HCT116 (cell line): ENCODE results near the gene ANKMY2. TPM values are rescaled to one million over a fixed set of nuclear protein-coding genes. Genes with fewer than 3 reads are reported as not detected.
A peak's percentile ranks its signal among the peaks of the same experiment; 100 is the strongest.

Experiments used
- ATAC-seq: fragments of 200-7000 bp; cut with Tn5 transposase; 2 replicates; pipeline ENCODE4 v1.9.1; 2020; ENCODE audit warnings: mild to moderate bottlenecking, moderate library complexity
- BruUV-seq: library from RNA; stranded (reverse); fragments of 400-500 nt; replicated peaks from 2 replicates; lab custom pipeline; 2021; lab: Mats Ljungman, UMichigan
- CTCF ChIA-PET: fragments of 300-600 bp; sonication (Branson Sonifier 250); formaldehyde crosslinking; loops from one replicate; lab custom pipeline; 2021; ENCODE audit warnings: antibody characterized with exemption; lab: Charles Lee
- POLR2A ChIA-PET: fragments of 300-600, 350-600 bp; sonication (Branson Sonifier 250); formaldehyde crosslinking; loops from one replicate; lab custom pipeline; 2021; ENCODE audit warnings: antibody characterized with exemption; lab: Charles Lee
- RAD21 ChIA-PET, 2 experiments: fragments of 300-600 bp; sonication (Branson Sonifier 250); formaldehyde crosslinking; loops; one replicate each; lab custom pipeline; 2023; ENCODE audit warnings: low total read pairs in 2 of 2; ENCODE audit not compliant: uncharacterized antibody in 2 of 2, unreplicated experiment in 2 of 2, low non-redundant PET in 1 of 2; lab: Charles Lee
- DNase-seq: peaks from one replicate; pipeline ENCODE4 v3.0.0-alpha.2; 2010; ENCODE audit warnings: low read depth, low spot score
- H2AFZ ChIP-seq: fragments of 200-600 bp; shearing (Covaris generic), sonication (generic); 2 replicates; pipeline ENCODE4 v1.6.1; 2017; ENCODE audit warnings: low read depth, mixed run types, mixed read lengths, antibody characterized with exemption, low read length; ENCODE audit not compliant: poor library complexity, severe bottlenecking
- H3K27ac ChIP-seq: 2 replicates; pipeline ENCODE4 v1.5.1; 2012; ENCODE audit warnings: low read depth, low read length
- H3K27me3 ChIP-seq: fragments of 200-600 bp; sonication (generic); 2 replicates; pipeline ENCODE4 v1.6.1; 2016; ENCODE audit warnings: mixed run types, low read length, mixed read lengths; ENCODE audit not compliant: insufficient read depth
- H3K36me3 ChIP-seq, 2 experiments: fragments of 200-500 bp in 1 of 2; fragments of 200-600 bp in 1 of 2; sonication (Bioruptor generic) in 1 of 2; sonication (generic) in 1 of 2; 2 replicates each; pipeline versions ENCODE4 v1.5.1 to v1.6.1; 2014 to 2016; ENCODE audit warnings: low read length in 2 of 2, inconsistent platforms in 1 of 2, mixed read lengths in 1 of 2, mixed run types in 1 of 2; ENCODE audit not compliant: insufficient read depth in 2 of 2, control insufficient read depth in 1 of 2
- H3K4me1 ChIP-seq, 2 experiments: fragments of 200-600 bp in 1 of 2; sonication (generic) in 1 of 2; 2 replicates each; pipeline versions ENCODE4 v1.5.1 to v1.6.1; 2012 to 2017; ENCODE audit warnings: low read length in 2 of 2, inconsistent platforms in 1 of 2, mild to moderate bottlenecking in 1 of 2, mixed read lengths in 1 of 2, mixed run types in 1 of 2, moderate library complexity in 1 of 2; ENCODE audit not compliant: insufficient read depth in 2 of 2, control insufficient read depth in 1 of 2
- H3K4me2 ChIP-seq: fragments of 200-600 bp; sonication (generic); 2 replicates; pipeline ENCODE4 v1.6.1; 2017; ENCODE audit warnings: mixed run types, low read length, mixed read lengths
- H3K4me3 ChIP-seq, 2 experiments: fragments of 200-600 bp in 1 of 2; sonication (generic) in 1 of 2; replicated peaks in 1 of 2; 2 replicates each; pipeline ENCODE4 v1.5.1; 2011 to 2016; ENCODE audit warnings: low read length in 2 of 2, control low read depth in 1 of 2, low read depth in 1 of 2, mild to moderate bottlenecking in 1 of 2, mixed read lengths in 1 of 2, mixed run types in 1 of 2
- H3K79me2 ChIP-seq: fragments of 200-600 bp; sonication (generic); 2 replicates; pipeline ENCODE4 v1.6.1; 2017; ENCODE audit warnings: mild to moderate bottlenecking, mixed run types, low read length, moderate library complexity, mixed read lengths; ENCODE audit not compliant: insufficient read depth
- H3K9ac ChIP-seq: fragments of 200-600 bp; sonication (generic); 2 replicates; pipeline ENCODE4 v1.6.1; 2016; ENCODE audit warnings: low read length, mixed read lengths
- H3K9me2 ChIP-seq: fragments of 200-600 bp; sonication (generic), shearing (Covaris generic); 2 replicates; pipeline ENCODE4 v1.6.1; 2017; ENCODE audit warnings: mixed run types, mild to moderate bottlenecking, moderate library complexity; ENCODE audit not compliant: insufficient read depth
- H3K9me3 ChIP-seq, 2 experiments: fragments of 200-500 bp in 1 of 2; fragments of 200-600 bp in 1 of 2; sonication (Bioruptor generic) in 1 of 2; sonication (generic) in 1 of 2; 2 replicates each; pipeline ENCODE4 v1.6.1; 2014 to 2017; ENCODE audit warnings: low read length in 2 of 2, mixed read lengths in 2 of 2, inconsistent platforms in 1 of 2, low read depth in 1 of 2, mild to moderate bottlenecking in 1 of 2, mixed run types in 1 of 2, moderate library complexity in 1 of 2; ENCODE audit not compliant: control insufficient read depth in 1 of 2, insufficient read depth in 1 of 2
- H4K20me1 ChIP-seq: fragments of 200-600 bp; sonication (generic), shearing (Covaris generic); 2 replicates; pipeline ENCODE4 v1.6.1; 2017; ENCODE audit warnings: mixed run types, mild to moderate bottlenecking, moderate library complexity; ENCODE audit not compliant: insufficient read depth
- CBX3 ChIP-seq: IDR thresholded peaks from 2 replicates; pipeline ENCODE4 v1.6.1; 2012; ENCODE audit warnings: low read depth
- EGR1 ChIP-seq: IDR thresholded peaks from 2 replicates; pipeline ENCODE4 v1.6.1; 2012; ENCODE audit warnings: low read depth
- ELF1 ChIP-seq: IDR thresholded peaks from 2 replicates; pipeline ENCODE4 v1.6.1; 2012; ENCODE audit warnings: low read depth, borderline replicate concordance
- EZH2 ChIP-seq: fragments of 200-600 bp; sonication (generic); IDR thresholded peaks from 2 replicates; pipeline ENCODE4 v1.6.1; 2017; ENCODE audit warnings: antibody characterized with exemption, mixed run types
- JUND ChIP-seq: IDR thresholded peaks from 2 replicates; pipeline ENCODE4 v1.6.1; 2012
- RAD21 ChIP-seq: IDR thresholded peaks from 2 replicates; pipeline ENCODE4 v1.6.1; 2012; ENCODE audit warnings: low read depth, mild to moderate bottlenecking
- REST ChIP-seq: IDR thresholded peaks from 2 replicates; pipeline ENCODE4 v1.6.1; 2012; ENCODE audit warnings: low read depth
- SIN3A ChIP-seq: IDR thresholded peaks from 2 replicates; pipeline ENCODE4 v1.6.1; 2012; ENCODE audit warnings: low read depth
- TCF7L2 ChIP-seq: IDR thresholded peaks from 2 replicates; pipeline ENCODE4 v1.7.0; 2011; ENCODE audit warnings: borderline replicate concordance, inconsistent platforms; ENCODE audit not compliant: insufficient read depth, insufficient read length; ENCODE audit errors: extremely low read depth
- YY1 ChIP-seq: IDR thresholded peaks from 2 replicates; pipeline ENCODE4 v1.6.1; 2011; ENCODE audit warnings: low read length, low read depth, moderate library complexity, mild to moderate bottlenecking; ENCODE audit not compliant: insufficient replicate concordance; ENCODE audit errors: extremely low read depth
- ZNF274 ChIP-seq: fragments of 200-500 bp; sonication (Bioruptor generic); IDR thresholded peaks from 2 replicates; pipeline ENCODE4 v1.6.1; 2014; ENCODE audit warnings: mild to moderate bottlenecking, low read depth, low read length, inconsistent platforms
- intact Hi-C: fragments of 100-400 bp; cut with micrococcal nuclease; formaldehyde crosslinking; loops from 2 replicates; pipeline ENCODE4 v1.10.0; 2022
- total RNA-seq: library from RNA; stranded (reverse); gene quantifications from one replicate; pipeline ENCODE4 v1.2.1, GENCODE V29; 2021; ENCODE audit not compliant: unreplicated experiment
- TF ChIP-seq, protein P1 (sequence below), 3 experiments: fragments of 200-600 bp in 1 of 3; sonication (generic) in 1 of 3; IDR thresholded peaks in 2 of 3; conservative IDR thresholded peaks in 1 of 3; 2 replicates each; pipeline ENCODE4 v1.5.1; 2012 to 2017; ENCODE audit warnings: low read depth in 2 of 3, low read length in 2 of 3, antibody characterized with exemption in 1 of 3, borderline replicate concordance in 1 of 3, control low read depth in 1 of 3, mild to moderate bottlenecking in 1 of 3, mixed read lengths in 1 of 3, mixed run types in 1 of 3, moderate library complexity in 1 of 3; ENCODE audit not compliant: insufficient read depth in 1 of 3

ANKMY2 gene
- total RNA-seq, 1 experiment from 2014 or later: 24.9 TPM

DNA sequence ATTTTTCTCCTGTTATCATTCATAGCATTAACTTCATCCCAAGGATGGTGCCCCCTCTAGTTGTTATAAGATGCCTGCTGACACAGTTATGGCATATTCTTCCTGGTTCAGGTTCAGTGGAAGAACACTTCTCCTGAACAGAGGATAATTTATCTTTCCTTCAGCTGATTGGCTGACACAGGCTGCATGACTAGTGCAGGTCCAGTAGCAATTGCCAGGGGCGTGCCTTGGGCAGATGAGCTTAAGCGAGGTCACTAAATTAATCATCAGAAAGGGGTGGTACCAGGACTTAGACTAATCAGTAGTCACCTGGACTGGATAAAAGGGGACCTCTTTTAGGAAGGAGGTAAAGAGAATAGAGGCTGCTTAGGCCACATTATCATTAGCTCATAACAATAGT, 42.7 kb upstream of the ANKMY2 start:
- intact Hi-C loops: no loop called here
- H3K36me3 ChIP-seq: peaks cover 29 to 32% of the 10 kb centered on the region in 2 experiments
- H3K9me2 ChIP-seq: no peaks in the 10 kb centered on the region
- no TSS peak for BruUV-seq
- H3K4me2 ChIP-seq: no peak overlapping the region
- no peaks in the 10 kb centered on the region; the same call in 1 of the 2 replicates for H3K79me2 ChIP-seq
- H3K4me3 ChIP-seq: no peak overlapping the region
- ChIA-PET RAD21 (no interaction called here), CTCF (no interaction called here), POLR2A (no interaction called here)
- no peaks in the 10 kb centered on the region for H4K20me1 ChIP-seq
- H3K27ac ChIP-seq: no peak overlapping the region
- peak; percentile 33 for DNase-seq
- TF ChIP-seq CBX3 (no peak), JUND (no peak), ZNF274 (no peak), RAD21 (peak; percentile 13; the same call in 1 of the 2 replicates)
- TF ChIP-seq, protein P1, sequence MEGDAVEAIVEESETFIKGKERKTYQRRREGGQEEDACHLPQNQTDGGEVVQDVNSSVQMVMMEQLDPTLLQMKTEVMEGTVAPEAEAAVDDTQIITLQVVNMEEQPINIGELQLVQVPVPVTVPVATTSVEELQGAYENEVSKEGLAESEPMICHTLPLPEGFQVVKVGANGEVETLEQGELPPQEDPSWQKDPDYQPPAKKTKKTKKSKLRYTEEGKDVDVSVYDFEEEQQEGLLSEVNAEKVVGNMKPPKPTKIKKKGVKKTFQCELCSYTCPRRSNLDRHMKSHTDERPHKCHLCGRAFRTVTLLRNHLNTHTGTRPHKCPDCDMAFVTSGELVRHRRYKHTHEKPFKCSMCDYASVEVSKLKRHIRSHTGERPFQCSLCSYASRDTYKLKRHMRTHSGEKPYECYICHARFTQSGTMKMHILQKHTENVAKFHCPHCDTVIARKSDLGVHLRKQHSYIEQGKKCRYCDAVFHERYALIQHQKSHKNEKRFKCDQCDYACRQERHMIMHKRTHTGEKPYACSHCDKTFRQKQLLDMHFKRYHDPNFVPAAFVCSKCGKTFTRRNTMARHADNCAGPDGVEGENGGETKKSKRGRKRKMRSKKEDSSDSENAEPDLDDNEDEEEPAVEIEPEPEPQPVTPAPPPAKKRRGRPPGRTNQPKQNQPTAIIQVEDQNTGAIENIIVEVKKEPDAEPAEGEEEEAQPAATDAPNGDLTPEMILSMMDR (IDR thresholded peaks at IDR 0.05 in 2 of 3, conservative IDR thresholded peaks at IDR 0.05 in 1 of 3; ENCODE audit: borderline replicate concordance in 1 of 3, insufficient read depth in 1 of 3, low read depth in 2 of 3, low read length in 2 of 3): no peak
- H2AFZ ChIP-seq: no peak overlapping the region
- no peak overlapping the region for H3K9ac ChIP-seq
- peak; percentile 91 for ATAC-seq
- no peaks in the 10 kb centered on the region for H3K4me1 ChIP-seq
- no peaks in the 10 kb centered on the region for H3K9me3 ChIP-seq
- no peaks in the 10 kb centered on the region for H3K27me3 ChIP-seq

GRCh38 chr7:16685535-16685934, 40.0 kb upstream of the ANKMY2 start:
- H3K9me3 ChIP-seq: no peaks in the 10 kb centered on the region
- DNase-seq (no peak), ATAC-seq (no peak)
- no peaks in the 10 kb centered on the region for H3K79me2 ChIP-seq
- ChIA-PET CTCF (interaction anchor here (1.0 kb wide), 1 partner anchor 10 kb away, joined by 3 read pairs; no protein-coding TSS in a partner anchor), RAD21 (no interaction called here), POLR2A (no interaction called here)
- no peaks in the 10 kb centered on the region for H3K27me3 ChIP-seq
- no peaks in the 10 kb centered on the region for H3K9me2 ChIP-seq
- no peak overlapping the region for H3K27ac ChIP-seq
- H3K4me1 ChIP-seq: no peaks in the 10 kb centered on the region
- no peak overlapping the region for H3K4me2 ChIP-seq
- BruUV-seq: no TSS peak
- no peak overlapping the region for H2AFZ ChIP-seq
- intact Hi-C loops: no loop called here
- peaks cover 36 to 49% of the 10 kb centered on the region in 2 experiments for H3K36me3 ChIP-seq
- no peak overlapping the region for H3K9ac ChIP-seq
- no peak for TF ChIP-seq SIN3A
- TF ChIP-seq YY1: no peak
- no peak for TF ChIP-seq RAD21
- TF ChIP-seq REST: no peak
- no peak for TF ChIP-seq JUND
- no peak for TF ChIP-seq EGR1
- TF ChIP-seq ELF1: no peak
- TF ChIP-seq TCF7L2: no peak
- no peak for TF ChIP-seq EZH2
- no peaks in the 10 kb centered on the region for H4K20me1 ChIP-seq
- H3K4me3 ChIP-seq: no peak overlapping the region
